ENCODE data around the gene CHCHD3. TPM values are rescaled to one million over a fixed set of nuclear protein-coding genes. Genes with fewer than 3 reads are reported as not detected.

The CHCHD3 gene
- polyA plus RNA-seq, 3 donors, result 69.8 to 84.0 (median 76.4) TPM

DNA sequence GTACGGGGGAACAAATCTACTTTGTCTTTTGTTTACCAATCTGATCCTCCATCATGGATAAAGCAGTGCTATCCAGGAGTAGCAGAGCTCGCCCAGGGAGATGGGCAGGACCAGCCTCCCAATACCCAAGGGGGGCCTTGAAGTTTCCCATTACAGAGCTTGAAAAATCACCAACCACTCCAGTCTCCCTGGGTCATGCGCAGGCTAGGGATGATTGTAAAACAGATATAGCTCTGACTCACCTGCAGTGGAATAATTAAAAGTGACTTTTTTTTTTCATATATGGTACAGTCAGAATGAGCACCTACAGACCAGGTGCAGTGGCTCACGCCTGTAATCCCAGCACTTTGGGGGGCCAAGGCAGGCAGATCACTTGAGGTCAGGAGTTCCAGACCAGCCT, 301.1 kb downstream of the CHCHD3 start:
- DNase-seq, result no peak

- no peak for DNase-seq
These were observed 302.7 kb downstream of the CHCHD3 start for GRCh38 chr7:132779164-132779563.

GRCh38 chr7:132778761-132779160, 303.1 kb downstream of the CHCHD3 start:
- no peak for DNase-seq

DNA sequence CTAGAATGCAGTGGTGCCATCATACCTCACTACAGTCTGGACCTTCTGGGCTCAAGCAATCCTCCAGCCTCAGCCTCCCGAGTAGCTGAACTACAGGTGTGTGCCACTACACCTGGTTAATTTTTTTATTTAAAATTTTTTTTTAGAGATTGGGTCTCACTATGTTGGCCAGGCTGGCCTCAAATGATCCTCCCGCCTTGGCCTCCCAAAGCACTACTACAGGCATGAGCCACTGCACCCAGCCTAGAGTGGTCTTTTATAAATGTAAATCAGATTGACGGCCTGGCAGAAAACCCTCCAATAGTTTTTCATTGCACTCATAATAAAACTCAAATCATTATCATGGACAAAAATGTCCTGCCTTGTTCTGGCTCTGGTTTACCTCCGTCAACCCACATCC, 303.9 kb downstream of the CHCHD3 start:
- no peak for DNase-seq

- no peak for DNase-seq
These were observed 304.5 kb downstream of the CHCHD3 start for GRCh38 chr7:132777414-132777813.

DNA sequence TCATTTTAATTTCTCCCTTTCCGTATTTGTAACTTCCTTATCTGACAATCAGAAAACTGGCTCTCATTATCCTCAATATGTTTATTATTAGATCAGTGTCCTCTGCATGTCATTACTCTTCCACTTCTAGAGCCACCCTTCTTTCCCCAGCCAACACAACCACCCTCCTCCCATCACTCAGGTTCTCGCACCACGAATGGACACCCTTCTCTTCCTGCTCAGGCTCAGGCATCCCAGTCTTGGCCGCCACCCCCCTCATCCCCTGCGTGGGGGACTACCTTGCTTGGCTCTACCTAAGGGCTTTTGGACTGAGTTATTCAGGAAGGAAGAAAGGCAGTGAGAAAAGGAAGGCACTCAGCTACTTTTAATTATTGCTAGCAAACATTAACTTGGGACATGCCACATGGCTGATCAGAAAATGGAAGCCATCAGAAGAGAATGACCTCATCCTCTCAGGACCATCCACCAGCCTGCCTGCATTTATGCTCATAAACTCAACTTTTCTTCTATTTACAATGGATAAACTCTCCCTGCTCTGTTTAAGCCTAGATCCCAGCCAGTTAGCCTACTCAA, 305.8 kb downstream of the CHCHD3 start:
- no peak for DNase-seq

DNA sequence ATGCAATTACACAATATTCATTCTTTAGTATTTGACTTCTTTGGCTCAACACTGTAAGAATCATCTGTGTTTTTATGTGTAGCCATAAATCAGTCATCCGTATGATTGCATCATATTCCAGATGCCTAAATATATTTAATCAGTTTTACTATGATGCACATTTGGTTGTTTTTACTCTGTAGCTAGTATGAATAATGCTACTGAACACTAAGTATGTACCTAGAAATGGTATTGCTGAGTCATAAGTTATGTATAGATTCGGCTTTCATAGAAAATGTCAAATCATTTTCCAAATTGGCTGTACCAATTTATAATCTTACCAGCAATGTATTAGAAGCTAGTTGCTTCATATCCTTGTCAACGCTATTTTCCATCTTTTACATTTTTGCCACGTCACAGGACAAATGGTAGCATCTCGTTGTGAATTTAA, 308.3 kb downstream of the CHCHD3 start:
- DNase-seq, result no peak

DNA sequence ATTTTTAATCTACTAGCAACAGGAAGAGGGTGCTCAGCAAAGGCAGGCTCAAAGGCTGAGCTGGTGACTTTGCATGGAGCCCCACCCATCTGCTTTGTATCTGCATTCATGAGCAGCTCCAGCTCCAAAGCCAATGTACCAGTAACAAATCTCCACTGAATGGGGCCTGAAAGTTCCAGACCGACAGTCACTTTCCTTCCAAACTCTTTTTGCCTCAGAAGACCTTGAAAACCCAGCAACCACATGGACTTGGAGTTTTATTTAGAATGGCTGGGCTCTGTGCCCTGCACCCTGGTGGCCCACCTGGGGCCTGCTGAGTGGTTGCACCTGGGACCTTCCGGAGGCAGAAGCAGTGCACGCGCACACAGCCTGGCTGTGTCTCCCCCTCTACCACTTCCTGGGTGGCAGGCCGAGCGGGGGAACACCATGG, 310.6 kb downstream of the CHCHD3 start:
- no peak for DNase-seq

GRCh38 chr7:132770055-132770454, 311.8 kb downstream of the CHCHD3 start:
- DNase-seq, result no peak

- no peak for DNase-seq
These were observed 312.6 kb downstream of the CHCHD3 start for GRCh38 chr7:132769280-132769679.

DNA sequence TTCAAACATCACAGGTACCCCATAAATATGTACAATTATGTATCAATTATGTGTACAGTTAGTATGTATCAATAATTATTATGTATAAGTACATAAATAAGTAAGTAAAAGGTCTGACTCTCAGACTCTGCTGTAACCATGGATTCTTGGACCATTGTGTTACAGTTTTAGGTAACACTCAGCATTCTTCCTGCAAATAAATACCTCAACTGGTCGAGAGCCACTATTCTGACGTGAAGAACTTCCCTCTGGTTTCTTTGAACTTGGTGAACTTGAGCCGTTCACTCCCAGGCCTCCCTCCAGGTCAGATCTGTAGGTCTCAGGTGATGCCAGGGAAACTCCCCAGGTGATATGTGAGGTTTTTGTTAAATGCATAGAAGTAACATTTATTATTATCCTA, 313.8 kb downstream of the CHCHD3 start:
- DNase-seq, result no peak

DNA sequence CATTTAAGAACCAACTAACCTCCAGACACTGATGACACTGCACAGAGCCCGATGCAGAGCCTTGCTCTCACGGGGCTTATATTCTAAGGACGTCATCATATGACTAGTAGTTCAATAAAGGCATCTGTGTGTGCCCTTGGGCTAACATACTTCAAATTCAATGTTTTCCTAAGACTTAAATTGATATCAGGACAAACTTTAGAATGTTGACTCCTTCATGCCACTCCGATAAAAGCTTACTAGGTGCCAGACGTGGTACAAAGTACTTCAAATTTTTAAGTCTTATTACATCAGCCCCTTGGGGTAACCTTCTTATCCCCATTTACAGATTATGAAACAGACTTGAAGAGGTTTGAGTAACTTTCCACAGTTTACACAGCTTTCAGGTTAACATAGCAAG, 314.5 kb downstream of the CHCHD3 start:
- no peak for DNase-seq

- DNase-seq, result no peak
These were observed 315.2 kb downstream of the CHCHD3 start for GRCh38 chr7:132766660-132767059.

DNA sequence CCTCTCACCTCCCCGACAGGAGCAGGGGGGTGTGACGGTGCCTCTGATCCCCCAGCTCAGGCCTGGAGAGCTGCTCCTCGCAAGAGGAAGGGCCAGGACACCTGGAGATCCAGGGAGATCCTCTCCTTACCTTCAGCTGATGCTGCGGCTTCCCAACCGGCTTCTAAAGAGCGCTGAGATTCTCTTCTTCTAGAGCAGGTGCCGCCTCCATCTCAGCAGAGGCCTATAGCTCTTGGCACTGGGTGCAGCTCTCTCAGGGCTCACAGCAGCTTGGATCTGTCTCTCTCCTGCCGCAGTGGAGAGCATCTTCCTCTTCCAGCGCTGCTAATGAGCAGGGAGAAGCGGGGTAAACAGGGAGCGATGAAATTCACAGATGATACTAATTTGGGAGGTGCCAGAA, 316.0 kb downstream of the CHCHD3 start:
- DNase-seq, result no peak

- no peak for DNase-seq
These were observed 317.1 kb downstream of the CHCHD3 start for GRCh38 chr7:132764762-132765161.

- no peak for DNase-seq
These were observed 321.0 kb downstream of the CHCHD3 start for GRCh38 chr7:132760866-132761265.

DNA sequence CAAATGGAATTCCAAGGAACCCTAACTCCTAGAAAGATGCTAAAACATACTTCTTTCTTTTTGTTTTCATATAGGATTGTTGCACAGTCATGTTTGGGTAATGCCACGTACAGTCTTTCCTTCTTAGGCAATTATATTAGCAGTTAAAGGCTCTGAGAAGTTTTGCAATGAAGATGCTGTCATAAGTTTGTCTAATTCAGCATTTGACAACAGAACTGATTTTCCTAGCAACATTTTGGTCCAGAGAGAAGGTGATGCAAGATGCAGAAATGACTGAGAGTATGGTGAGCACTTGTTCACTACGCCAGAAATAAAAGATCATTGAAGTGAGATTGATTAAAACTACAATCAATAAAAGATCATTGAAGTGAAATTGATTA, 321.7 kb downstream of the CHCHD3 start:
- no peak for DNase-seq

DNA sequence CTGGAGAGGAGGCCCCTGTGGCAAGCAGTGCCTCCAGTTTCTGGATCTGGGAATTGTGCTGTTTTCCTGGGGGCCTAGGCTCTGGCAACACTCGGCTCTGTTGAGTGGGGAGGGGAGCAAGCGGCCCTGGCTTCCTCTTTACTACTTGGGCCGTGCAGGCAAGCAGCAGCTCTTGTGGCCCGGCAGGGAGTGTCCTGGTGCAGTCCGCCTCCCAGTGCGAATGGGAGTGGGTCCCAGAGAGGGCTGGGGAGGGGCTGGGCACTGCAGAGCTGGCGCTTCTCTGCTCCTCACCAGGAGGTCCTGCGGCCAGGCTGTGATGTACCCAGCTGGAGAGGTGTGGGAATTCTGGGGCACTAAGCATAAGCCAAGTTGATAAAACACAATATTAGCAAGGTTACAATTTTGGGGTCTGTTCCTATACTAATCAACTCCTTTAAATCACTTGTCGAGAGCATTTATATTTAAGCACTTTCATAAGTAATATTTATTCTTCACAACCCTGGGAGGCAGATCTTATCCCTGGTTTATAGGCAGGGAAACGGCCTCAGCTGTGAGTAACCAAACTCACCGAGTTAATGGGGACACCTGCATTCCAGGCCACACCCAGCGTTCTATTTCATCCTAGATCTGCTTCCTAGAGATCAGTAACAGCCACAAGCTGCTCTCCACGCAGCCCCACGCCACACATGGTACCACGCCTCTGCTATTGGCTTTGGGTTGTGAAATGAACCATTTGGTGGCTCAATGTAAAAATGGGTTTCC, 322.2 kb downstream of the CHCHD3 start:
- no peak for DNase-seq

- no peak for DNase-seq
These were observed 322.9 kb downstream of the CHCHD3 start for GRCh38 chr7:132758986-132759385.

DNA sequence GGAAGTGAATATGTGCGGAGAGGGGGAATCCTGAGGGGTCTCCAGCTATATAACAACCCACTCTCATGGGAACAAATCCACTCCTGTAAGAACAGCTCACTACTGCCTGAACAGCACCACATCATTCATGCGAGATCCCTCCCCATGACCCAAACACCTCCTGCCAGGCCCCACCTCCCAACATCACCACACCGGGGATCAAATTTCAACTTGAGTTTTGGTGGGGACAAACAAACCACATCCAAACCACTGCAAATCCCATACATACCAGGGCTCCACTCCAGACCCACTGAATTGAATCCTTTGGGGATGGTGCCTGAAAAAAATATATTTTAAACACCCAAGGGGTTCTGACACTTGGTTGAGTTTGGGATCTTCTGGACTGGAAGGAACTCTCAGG, 324.1 kb downstream of the CHCHD3 start:
- DNase-seq, result no peak

GRCh38 chr7:132756484-132756990, 325.4 kb downstream of the CHCHD3 start:
- DNase-seq, result no peak

GRCh38 chr7:132755538-132756483, 326.1 kb downstream of the CHCHD3 start:
- DNase-seq, result no peak

Measured in renal pelvis (tissue), 4 donors.